ENCODE results near the gene TSPAN14.

- no peak for TF ChIP-seq CTCF (IDR thresholded peaks at IDR 0.05)
- no peak for TF ChIP-seq POLR2A (IDR thresholded peaks at IDR 0.05)
Measured at GRCh38 chr10:80414142-80414895, 39.8 kb upstream of the TSPAN14 start.
